GM10266 (cell line): ENCODE measurements around the gene SAMHD1.

Experiments
- DNase-seq: peaks from one replicate; pipeline ENCODE4 v3.0.0; 2012; ENCODE audit errors: extremely low spot score
- TF ChIP-seq, protein P1 (sequence below): IDR thresholded peaks from 2 replicates; pipeline ENCODE4 v1.5.1; 2012; ENCODE audit warnings: mild to moderate bottlenecking, low read depth; ENCODE audit not compliant: control insufficient read depth, insufficient read depth; ENCODE audit errors: missing control alignments

The SAMHD1 gene

GRCh38 chr20:36886859-36887751 lies 64.4 kb downstream of the SAMHD1 start:
- DNase-seq = peak; percentile 86
- TF ChIP-seq, protein P1, sequence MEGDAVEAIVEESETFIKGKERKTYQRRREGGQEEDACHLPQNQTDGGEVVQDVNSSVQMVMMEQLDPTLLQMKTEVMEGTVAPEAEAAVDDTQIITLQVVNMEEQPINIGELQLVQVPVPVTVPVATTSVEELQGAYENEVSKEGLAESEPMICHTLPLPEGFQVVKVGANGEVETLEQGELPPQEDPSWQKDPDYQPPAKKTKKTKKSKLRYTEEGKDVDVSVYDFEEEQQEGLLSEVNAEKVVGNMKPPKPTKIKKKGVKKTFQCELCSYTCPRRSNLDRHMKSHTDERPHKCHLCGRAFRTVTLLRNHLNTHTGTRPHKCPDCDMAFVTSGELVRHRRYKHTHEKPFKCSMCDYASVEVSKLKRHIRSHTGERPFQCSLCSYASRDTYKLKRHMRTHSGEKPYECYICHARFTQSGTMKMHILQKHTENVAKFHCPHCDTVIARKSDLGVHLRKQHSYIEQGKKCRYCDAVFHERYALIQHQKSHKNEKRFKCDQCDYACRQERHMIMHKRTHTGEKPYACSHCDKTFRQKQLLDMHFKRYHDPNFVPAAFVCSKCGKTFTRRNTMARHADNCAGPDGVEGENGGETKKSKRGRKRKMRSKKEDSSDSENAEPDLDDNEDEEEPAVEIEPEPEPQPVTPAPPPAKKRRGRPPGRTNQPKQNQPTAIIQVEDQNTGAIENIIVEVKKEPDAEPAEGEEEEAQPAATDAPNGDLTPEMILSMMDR = peak; percentile 94

- no peak for DNase-seq
- TF ChIP-seq, protein P1 = no peak
Observed at GRCh38 chr20:36885356-36885755, 66.2 kb downstream of the SAMHD1 start.

DNA sequence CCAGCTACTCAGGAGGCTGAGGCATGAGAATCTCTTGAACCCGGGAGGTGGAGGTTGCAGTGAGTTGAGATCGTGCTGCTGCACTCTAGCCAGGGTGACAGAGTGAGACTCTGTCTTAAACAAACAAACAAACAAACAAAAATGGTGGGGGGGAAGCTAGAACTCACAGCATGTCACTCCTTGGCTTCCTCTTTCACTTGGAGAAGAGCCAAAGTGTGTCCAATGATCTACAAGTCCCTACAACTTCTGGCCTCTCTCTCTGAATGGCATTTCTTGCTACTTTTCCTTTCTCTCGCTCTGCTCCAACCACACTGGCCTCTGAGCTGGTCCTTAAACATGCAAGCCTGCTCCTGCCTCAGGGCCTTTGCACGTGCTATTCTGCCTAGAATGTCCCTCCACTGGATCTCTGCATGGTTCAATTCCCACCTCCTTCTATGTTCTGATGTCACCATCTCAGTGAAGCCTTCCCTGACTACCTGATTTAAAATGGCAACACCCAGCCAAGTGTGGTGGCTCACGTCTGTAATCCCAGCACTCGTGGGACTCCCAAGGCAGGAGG lies 67.5 kb downstream of the SAMHD1 start:
- no peak for DNase-seq
- TF ChIP-seq, protein P1 = no peak

DNA sequence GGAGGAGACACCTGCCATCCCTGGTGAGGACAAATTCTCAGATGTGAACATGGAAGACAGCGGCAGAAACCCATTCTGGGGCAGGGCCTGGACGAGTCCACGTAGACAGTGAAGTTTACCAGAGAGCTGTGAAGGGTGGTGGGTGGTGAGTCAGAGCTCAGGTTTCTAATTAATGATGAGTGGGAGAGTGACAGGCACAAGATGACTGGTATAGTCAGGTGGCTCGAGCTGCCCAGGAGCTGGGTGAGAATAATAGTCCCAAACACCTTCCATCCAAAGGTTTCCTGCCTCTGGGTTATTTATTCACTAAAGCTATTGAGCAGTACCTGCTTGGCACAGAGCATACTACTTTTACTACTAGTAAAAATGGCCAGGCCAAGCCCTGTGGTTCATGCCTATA lies 69.6 kb downstream of the SAMHD1 start:
- TF ChIP-seq, protein P1 = no peak
- DNase-seq = no peak

- no peak for DNase-seq
- TF ChIP-seq, protein P1 = no peak
Observed at GRCh38 chr20:36881331-36881730, 70.2 kb downstream of the SAMHD1 start.

- no peak for DNase-seq
- TF ChIP-seq, protein P1 = no peak
Observed at GRCh38 chr20:36880741-36881250, 70.7 kb downstream of the SAMHD1 start.

GRCh38 chr20:36878941-36879340 lies 72.6 kb downstream of the SAMHD1 start:
- TF ChIP-seq, protein P1 = no peak
- DNase-seq = no peak
